ENCODE results near the gene XBP1.

DNA sequence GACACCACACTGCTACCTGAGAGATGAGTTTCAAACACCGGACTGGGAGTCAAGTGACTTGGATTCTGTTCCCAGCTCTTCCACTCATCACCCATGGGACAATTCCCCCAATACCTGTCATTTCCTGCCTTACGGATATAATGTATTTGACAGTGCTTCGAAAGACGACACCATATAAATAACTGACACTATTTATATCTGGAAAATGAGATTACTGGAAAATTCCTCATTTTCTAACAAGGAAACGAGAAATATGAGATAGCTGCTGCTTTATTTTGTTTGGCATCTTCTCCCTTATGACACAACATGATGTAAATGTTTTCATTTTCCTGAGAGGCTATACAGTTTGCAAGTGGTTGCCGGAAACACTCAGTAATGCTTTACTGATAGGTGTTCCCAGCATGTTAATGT, 49.9 kb downstream of the XBP1 start:
- no peak for TF ChIP-seq POLR2AphosphoS5 (IDR thresholded peaks at IDR 0.05; ENCODE audit: low read depth, low read length)
- TF ChIP-seq TAF1 (IDR thresholded peaks at IDR 0.05; ENCODE audit: borderline replicate concordance, low read depth, low read length): no peak

Data from GM12892 (cell line).